GM13976 (cell line): ENCODE data around the gene SEMA6A.

Experiments
- DNase-seq: peaks from one replicate; pipeline ENCODE4 v3.0.0; 2012; ENCODE audit warnings: low spot score
- in situ Hi-C: fragments of 300-500 bp; cut with MboI; formaldehyde crosslinking; loops from one replicate; pipeline ENCODE4 v1.12.0; 2022; ENCODE audit warnings: low sequenced_read_pairs, mixed read lengths, inconsistent platforms; ENCODE audit not compliant: unreplicated experiment
- TF ChIP-seq, protein P1 (sequence below): IDR thresholded peaks from 2 replicates; pipeline ENCODE4 v1.5.1; 2012; ENCODE audit warnings: borderline replicate concordance, mild to moderate bottlenecking; ENCODE audit not compliant: insufficient read depth; ENCODE audit errors: extremely low read depth, missing control alignments, control extremely low read depth

The SEMA6A gene

DNA sequence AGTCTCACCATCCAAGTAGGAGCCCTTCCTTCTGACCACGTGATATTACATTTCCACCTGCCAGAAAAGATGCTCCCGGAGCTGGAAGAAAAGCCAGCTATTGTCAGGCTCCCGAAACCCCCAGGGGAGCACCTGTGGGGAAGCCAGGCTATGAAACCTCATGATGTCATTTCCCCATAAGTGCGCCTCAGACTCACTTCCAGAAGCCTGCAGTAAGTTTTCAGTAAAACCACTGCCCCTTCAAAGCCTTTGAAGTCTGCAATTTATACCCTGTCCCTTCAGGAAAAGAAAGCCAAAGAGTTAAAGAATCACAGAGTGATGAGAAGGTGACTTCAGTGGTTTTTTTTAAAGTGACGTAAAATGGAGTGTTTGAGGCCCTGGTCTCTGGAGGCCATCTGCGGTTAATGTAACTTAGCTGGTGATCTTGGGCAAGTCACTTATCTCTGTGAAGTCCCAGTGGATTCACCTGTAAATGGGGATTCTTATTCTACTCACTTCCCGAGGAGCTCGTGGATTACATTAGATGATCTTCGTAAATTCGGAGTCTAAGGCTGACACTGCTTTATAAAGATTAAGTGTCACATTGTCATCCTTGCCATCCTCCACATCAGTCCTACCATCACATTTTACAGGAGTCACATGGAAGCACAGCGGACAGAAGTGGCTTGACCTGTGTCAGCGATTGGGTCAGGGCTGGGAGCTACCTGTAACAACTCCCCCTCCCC lies 2.6 kb upstream of the SEMA6A start:
- peak; percentile 71 for DNase-seq
- TF ChIP-seq, protein P1, sequence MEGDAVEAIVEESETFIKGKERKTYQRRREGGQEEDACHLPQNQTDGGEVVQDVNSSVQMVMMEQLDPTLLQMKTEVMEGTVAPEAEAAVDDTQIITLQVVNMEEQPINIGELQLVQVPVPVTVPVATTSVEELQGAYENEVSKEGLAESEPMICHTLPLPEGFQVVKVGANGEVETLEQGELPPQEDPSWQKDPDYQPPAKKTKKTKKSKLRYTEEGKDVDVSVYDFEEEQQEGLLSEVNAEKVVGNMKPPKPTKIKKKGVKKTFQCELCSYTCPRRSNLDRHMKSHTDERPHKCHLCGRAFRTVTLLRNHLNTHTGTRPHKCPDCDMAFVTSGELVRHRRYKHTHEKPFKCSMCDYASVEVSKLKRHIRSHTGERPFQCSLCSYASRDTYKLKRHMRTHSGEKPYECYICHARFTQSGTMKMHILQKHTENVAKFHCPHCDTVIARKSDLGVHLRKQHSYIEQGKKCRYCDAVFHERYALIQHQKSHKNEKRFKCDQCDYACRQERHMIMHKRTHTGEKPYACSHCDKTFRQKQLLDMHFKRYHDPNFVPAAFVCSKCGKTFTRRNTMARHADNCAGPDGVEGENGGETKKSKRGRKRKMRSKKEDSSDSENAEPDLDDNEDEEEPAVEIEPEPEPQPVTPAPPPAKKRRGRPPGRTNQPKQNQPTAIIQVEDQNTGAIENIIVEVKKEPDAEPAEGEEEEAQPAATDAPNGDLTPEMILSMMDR = no peak
- in situ Hi-C loops = loop anchor here (10.0 kb wide), 1 partner anchor 368 kb away; no protein-coding TSS in a partner anchor

DNA sequence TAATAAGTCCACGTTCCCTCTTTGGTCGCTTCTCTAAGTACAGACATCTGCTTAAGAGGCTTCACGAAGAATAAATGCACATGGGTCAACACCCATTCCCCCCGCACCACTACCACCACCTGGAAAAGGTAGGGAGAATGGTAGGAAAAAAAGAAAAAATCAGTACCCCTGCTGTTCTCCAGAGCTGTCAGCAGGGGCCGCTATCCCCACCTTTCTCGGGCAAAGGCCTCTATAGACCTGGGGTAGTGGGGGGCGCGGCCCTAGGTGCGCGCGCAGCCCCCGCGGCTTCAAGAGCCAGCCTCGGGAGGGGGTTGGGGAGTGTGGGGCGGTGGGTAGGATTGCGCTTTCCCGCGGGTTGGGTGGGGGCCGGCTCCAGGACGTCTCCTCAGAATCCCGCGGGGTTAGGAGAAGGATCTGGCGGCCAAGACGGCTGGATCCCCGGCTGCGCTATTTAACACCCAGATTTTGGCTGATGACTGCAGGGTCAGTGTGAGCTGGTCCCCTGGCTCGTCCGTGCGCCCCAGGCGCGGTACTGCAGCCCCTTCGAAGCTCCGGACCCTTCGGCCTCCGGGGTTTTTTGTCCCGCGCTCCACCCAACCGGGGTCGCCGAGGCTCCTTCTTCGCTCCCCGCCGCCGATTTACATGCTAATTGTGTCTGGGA lies 1.6 kb upstream of the SEMA6A start:
- in situ Hi-C loops = loop anchor here (10.0 kb wide), 1 partner anchor 369 kb away; no protein-coding TSS in a partner anchor
- TF ChIP-seq, protein P1 = peak; percentile 80
- DNase-seq = peak; percentile 89

DNA sequence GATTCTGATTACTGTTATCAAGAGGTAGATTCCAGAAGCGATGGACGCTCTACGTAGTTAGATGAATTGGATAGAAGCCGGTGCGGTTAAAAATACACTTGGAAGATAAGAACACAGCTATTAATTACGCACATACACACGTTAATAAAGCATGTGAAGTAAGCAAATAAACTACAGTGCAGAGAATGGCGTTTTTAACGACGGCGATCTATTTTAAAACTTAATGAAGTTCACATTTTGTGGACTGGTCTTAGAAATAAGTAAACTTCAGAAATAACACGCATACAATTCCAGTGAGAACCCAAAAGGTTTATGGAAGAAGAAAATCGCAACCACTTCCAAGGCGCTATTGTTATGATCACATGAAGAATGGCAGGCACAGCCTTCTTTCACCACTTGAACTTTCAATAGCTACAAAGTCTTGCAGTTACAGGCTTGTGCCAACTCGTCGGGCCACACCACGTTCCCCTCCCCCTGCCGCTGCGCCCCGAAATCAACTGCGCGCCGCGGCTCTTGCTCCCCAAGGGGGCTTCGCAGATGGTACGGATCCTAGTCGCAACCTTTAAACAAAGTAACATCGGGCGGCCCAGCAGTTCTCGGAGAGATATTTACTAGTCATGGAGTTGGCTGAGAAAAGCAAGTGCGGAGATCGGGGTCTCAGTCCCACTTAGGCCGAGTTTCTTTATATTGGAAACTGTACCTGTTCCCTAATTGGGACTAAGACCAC lies 866 bp upstream of the SEMA6A start:
- DNase-seq = no peak
- in situ Hi-C loops = loop anchor here (10.0 kb wide), 1 partner anchor 369 kb away; no protein-coding TSS in a partner anchor
- TF ChIP-seq, protein P1 = no peak

DNA sequence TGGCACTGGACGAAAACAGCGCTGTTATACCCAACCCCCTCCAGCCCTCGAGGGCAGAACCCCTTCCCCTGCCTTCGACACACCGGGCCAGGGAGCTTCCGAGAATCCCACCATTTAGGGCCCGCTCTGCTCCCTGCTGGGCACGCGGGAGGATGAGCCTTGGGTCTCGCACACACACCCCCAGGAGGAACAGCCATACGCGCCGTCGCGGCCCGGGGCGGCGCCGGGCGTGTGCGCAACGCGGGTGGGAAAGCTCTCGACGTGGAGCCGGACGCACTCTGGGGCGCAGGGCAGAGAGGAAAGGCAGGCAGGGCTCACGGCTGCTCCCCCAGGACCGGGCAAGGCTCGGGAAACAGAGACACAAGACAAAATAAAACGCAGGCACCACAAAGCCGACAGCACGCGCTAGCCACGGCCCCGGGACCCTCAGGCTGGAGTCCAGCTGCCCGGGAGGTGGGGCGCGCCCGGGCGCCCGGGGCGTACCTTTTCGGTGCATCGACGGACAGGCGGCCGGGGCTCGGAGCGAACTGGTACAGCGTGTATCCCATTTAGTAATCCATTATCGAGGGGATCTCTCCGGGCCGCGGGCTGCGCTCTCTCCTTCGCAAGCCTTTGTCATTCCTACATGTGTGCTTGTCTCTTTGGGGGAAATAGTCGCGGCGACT lies 789 bp downstream of the SEMA6A start:
- DNase-seq = peak; percentile 59
- in situ Hi-C loops = loop anchor here (10.0 kb wide), 1 partner anchor 371 kb away; no protein-coding TSS in a partner anchor
- TF ChIP-seq, protein P1 = no peak

DNA sequence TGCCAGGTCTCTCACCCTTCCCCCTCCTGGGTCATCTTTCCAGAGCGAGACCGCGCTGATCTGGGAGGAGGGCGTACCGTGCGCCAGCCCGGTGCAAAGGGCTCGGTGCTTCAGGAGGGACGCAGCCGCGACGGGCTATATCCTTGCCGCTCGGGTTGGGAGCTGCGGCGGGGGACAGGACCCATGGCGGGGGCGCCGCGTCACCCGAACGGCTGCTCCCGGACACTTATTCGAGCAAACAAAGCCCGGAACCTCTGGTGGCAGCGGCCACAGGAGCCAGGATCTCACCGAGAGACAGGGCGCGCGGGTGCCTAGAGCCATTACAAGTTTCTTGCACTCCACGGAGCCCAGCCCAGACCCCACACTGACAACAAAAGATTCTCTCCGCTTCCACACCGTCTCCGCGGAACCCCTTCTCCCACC lies 1.3 kb downstream of the SEMA6A start:
- DNase-seq = peak; percentile 51
- in situ Hi-C loops = loop anchor here (10.0 kb wide), 1 partner anchor 372 kb away; no protein-coding TSS in a partner anchor
- TF ChIP-seq, protein P1 = no peak
